Ecto neural progenitor cell (in vitro differentiated cells): ENCODE results near the gene ZNF367.
A peak's percentile ranks its signal among the peaks of the same experiment; 100 is the strongest.

Source experiments
- DNase-seq: peaks from one replicate; pipeline ENCODE4 v3.0.0-alpha.2; 2018; ENCODE audit warnings: low spot score

Gene ZNF367

DNA sequence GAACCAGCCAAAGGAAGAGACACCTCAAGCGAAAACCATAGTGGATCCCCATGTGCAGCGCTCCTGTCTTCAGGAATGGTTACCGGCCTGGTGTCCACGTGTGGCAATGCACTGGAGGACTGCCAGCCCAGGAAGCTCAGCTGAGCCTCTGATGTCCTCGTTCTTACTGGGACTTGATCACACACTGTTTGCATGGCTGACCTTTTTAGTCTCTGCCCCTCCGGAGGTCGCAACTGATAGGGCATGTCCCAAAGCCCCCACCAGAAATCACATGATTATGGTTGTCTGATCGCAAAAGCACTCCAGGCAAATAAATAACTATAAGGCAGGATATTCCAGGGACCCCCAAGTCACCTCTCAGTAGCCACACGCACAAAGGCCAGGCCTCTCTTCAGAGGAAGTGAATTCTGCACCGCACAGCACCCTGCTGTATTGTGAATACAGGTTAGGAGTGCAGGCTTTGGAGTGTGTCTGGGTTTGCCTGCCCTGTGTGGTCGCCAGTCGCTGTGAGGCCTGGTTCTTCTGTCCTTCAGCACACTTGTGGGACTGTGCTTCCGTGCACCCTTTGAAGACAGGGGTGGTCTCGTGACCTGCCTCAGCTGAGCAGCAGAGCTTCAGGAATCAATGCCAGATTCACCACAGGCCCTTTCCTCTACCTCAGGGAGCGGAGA is 18.4 kb upstream of the ZNF367 start:
- no peak for DNase-seq

DNA sequence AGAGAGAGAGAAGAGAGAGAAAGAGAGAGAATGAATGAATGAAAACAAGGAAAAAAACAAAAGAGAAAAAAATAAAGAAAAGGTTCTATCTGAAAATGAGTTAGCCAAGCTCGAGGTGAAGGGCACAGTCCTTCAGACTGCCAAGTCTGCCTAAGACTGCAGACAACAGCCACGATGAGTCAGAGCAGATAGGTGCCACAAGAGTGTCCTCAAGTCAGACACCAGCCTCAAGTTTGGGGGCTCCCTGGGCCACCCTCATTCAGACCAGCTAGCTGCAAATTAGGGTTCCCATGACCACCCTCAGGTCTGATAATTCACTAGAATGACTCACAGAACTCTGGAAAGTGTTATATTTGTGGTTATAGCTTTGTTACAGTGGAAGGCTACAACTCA is 17.9 kb upstream of the ZNF367 start:
- DNase-seq = no peak

DNA sequence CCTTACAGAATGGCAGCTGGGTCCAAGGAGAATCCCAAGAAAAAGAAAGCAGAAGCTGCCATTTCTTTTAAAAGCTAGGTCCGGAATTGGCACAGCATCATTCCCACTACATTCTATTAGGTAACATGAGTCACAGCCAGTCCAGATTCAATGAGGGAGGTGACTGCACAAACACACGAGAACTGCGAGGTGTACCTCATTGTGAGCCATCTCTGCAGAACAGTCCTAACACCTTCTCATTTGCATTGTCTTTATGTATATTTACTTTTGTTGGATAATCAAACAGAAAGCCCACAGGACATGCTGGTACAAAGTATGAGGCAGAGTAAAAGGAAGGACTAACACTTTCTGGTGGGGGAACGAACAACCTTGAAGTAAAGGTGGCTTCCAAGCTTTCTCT is 17.2 kb upstream of the ZNF367 start:
- DNase-seq = no peak

DNA sequence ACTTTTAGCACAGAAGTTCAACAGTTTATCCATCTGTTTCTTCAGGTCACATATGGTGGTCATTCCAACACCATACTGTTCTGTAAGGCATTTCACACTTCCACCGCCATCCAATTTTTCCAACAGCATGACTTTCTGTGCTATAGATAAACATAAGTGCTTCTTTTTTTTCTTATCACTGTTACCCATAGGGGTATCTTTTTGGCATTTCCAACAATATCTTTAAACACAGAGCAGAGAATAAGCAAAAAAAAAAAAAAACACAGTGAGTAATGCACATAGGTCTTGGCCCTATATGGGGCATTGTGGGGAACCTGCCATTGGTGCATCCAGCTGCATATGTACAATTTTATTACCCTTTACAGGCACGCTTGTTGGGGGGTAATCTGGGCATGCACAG is 12.2 kb upstream of the ZNF367 start:
- no peak for DNase-seq

DNA sequence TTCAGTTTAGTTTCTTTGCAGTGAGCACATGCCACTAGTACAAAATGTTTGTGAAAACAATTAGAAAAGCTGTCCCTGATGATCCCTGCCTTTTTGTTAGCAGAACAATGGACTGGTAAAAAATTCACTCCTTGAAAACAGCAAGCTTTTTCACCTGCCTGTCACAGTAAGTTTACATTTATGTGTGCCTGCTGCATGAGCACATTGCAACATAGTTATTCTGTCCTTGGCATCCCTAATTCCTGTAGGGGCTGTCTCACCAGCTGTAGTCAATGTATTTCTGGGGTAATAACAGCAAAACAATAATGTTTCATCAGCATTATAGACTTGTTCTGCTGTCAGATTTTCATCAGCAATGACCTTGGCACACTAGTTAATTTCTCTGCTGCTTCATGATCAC is 11.6 kb upstream of the ZNF367 start:
- no peak for DNase-seq

DNA sequence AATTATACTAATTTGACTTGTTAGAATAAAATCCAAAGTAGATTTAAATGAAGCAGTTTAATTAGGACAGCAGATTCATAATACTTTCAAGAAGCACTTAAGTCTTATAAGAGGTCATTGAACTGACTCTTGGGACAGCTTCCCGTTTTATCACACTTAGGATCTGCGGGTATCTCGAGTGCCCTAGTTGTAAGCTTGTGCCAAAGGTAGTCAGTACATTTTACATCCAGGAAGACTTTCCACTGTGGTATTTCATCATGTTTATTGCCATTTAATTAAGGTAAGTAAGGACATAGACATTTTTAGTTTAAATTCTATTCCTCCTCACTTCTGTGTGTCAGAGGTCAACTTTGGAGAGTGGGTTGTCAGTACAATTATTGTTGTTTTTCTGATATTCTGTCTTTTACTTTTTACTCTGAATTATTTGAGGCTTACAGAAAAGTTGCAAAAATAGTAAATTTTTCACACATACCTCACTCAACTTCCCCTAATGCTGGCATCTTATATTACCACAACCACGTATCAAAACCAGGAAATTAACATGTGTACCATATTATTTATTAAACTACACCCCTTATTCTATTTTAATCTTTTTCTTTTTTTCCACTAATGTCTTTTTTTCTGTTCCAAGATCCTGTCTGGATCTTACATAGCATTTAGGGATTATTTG is 7.5 kb upstream of the ZNF367 start:
- DNase-seq = no peak

DNA sequence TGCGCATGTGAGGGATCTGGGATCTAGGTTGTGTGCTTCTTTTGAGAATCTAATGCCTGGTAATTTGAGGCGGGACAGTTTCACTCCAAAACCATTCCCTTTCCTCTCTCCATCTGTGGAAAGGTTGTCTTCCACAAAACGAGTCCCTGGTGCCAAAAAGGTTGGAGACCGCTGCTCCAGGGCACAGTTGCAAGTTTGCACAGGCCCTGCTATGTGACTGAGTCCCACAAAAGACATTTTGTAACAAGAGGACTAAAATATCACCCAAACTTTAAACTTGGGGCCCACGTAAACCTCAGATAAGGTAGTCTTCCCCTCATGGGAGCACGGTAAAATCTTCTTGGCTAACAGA is 5.8 kb upstream of the ZNF367 start:
- DNase-seq = no peak

DNA sequence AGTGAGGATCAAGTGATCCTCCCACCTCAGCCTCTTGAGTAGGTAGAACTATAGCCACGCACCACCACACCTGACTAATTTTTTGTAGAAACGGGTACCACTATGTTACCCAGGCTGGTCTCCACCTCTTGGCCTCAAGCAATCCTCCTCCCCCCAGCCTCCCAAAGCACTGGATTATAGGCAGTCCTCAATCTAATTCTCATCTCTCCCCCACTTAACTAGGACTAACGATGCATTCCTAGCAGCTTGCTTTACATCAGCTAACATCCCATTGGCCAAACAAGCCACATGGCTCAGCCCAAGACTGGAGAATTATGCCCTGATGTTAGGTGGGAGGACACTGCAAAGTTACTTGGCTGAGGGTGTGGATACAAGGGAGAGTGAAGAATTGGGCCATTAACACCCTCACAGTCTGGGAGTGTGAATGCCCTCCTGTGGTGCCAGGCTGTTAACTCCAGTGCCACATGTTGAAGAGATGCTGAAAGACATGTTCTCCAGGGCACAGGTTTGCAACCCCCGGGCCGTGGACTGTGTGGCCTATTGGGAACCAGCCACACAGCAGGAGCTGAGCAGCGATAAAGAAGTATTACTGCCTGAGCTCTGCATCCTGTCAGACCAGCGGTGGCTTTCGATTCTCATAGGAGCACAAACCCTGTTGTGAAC is 5.3 kb upstream of the ZNF367 start:
- no peak for DNase-seq

DNA sequence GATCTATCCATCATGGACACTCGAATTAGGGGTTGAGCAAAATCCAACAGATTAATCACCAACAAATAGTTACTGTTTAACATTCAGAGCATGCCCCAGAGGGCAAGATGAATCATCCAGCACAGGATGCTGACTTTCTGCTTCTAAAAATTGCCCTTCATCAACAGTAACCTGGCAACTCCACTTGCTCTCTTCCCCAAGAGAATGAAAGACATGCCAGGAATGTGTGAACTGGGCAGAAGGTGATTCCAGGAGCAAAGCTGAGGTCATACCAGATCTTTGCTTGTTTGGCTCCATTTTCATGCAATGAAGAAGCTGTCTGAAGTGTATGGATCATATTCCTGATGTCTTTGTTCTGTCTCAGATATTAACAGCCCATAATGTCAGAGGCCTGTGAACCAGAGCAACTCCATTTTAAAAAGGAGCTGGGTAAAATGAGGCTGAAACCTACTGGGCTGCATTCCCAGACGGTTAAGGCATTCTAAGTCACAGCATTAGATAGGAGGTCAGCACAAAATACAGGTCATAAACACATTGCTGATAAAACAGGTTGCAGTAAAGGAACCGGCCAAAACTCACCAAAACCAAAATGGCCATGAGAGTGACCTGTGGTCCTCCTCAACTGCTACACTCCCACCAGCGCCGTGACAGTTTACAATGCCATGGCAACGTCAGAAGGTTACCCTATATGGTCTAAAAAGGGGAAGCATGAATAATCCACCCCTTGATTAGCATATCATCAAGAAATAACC is 2.5 kb upstream of the ZNF367 start:
- no peak for DNase-seq

DNA sequence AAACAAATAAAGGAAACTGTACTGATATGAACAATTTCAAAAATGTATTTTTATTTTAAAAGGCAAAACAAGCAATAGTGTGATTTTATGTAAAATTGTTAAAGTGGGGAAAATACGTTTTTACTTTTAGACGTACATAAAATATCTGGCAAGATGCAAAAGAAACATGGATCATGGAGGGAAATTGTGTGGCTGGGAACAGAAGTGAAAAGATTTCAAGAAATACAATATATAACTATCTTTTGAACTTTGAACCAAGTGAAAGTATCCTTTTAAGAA is 1.5 kb upstream of the ZNF367 start:
- no peak for DNase-seq

DNA sequence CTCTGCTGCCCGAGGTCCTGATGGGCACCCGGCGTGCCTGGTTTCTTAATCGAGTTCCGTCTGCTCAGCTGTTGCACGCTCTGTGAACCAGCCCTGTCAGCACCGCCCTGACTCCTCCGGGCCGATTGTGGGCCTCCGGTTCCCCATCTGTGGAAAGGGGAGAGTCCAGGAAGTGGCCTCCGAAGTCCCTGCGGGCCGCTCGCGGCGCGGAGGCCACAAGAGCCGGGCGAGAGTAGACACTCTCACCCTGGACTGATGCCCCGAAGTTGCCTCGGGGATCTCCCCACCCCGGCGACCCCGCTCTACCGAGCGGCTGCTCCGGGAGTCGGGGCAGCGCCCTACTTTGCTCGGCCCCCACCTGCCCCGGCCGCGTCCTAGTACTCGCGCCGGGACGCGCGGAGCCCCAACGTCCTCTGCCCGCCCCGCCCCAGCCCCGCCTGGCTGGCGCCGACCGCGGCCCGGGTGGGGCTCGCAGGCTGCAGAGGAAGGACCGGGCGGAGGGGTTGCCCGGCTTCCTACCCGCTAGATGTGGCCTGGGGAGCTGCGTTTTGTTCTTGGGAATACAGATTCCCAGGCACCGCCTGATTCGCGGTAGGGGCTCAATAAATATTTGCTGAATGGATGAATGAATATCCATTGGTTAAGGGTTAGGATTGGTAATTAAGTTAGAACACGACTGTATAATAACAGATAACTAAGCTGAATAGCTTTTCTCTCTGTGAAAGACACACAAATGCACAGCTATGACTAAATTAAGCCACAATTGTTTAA is 935 bp upstream of the ZNF367 start:
- peak; percentile 82 for DNase-seq

DNA sequence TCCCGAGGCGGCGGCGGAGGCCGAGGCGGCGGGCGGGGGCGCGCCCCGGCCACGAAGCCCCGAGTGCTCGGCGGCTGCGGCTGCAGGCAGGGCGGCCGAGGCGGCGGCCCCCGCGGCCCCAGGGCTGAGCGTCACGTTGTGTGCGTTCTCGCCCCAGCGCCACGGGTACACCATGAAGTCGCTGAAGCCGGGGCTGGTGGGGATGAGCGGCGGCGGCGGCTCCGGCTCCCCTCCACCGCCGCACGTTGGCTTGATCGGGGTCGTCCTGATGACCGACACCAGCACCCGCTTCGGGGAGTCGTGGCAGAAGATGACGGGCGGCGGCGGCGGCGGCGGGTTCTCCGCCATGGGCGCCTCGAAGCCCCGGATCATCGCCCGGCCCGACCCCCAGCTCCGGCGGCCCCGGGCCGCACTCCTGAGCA is 498 bp downstream of the ZNF367 start:
- peak; percentile 68 for DNase-seq

DNA sequence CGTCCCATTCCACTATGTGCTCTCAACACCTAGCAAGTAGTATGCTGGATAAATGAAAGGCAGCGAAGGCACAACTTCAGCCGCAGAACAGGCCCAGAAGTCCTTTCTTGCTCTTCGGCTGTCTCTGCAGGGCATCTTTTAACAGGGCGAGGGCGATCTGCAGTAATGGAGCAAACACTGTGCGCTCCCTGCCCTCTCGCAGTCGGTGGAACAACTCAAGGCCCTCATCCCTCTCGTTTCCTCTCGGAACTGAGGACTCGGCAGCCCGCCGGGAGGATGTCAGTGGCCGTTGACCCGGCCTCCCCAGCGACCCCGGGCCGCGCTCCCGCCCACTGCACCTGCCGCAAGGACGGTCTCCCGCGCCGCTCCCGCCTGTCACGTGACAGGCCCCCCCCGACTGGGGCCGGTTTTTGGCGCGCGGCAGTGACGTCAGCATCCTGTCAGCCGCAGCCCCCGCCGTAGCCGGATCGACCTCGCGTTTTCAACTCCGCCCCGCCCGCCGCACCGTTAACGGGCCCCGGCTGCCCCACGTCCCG is 1.1 kb downstream of the ZNF367 start:
- peak; percentile 95 for DNase-seq

DNA sequence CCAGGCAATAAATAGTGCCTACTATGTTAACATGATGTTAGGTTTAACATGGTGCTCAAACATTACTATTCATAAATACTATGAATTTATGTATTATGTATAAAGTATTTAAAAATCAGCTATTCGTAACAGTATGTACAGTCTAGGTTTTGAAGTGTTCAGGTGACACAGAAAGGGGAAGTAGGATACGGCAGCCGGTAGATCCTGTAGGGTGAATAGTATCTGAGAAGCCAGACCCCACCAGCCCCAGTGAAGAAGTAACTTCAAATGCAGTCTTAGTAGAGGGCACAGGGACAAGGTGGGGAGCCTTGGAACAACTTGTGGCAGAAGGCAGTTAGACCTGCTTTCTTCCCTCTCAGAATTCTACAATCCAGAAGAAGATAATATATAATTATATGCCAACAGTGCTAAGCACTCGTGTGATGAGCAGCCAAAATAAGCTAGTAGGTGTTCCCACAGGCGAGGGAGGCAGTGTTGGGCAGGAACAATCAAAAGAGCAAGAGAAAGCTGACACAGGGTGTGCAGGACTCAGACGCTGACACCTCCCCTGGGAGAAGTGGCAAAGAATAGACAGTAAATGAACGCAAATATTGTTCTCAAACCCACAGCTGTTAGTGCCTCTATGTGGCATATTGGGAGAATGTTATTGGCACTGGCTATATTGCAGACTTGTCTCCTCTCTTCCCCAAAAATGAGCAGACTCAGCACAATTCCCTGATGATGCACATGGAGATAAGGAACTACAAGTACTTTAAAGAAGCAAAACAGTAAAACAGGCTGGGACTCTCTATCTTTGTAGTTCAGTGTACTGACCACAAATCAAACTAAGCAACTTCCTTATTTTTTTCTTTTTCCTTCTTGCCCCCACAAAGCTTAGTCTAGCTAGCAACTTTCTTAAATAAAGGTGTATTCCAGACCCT is 4.6 kb downstream of the ZNF367 start:
- no peak for DNase-seq

DNA sequence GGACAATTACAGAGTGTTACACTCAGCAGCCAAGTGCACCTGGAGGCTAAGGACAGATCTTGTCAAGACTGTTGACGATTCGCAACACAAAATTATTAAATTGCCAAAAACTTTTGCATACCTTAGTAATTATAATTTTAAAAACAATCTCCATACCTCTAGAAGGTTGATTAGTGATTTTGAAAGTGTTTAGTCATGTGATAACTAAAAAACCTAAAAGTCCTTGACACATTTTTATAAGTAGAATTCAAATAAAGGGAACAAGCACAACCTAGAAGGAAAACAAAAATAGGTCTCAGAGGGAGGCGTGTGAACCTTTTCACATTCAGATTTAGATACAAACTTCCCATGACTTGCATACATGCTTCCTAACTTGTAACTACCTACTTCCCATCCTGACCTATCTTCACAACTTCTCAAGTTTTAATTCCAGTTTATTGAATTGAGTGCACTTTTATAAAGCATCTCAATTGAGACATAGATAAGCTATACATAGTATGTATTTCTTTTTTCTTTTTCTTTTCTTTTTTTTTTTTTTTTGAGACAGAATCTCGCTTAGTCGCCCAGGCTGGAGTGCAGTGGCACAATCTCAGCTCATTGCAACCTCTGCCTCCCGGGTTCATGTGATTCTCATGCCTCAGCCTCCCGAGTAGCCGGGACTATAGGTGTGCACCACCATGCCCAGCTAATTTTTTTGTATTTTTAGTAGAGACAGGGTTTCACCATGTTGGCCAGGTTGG is 5.8 kb downstream of the ZNF367 start:
- no peak for DNase-seq

DNA sequence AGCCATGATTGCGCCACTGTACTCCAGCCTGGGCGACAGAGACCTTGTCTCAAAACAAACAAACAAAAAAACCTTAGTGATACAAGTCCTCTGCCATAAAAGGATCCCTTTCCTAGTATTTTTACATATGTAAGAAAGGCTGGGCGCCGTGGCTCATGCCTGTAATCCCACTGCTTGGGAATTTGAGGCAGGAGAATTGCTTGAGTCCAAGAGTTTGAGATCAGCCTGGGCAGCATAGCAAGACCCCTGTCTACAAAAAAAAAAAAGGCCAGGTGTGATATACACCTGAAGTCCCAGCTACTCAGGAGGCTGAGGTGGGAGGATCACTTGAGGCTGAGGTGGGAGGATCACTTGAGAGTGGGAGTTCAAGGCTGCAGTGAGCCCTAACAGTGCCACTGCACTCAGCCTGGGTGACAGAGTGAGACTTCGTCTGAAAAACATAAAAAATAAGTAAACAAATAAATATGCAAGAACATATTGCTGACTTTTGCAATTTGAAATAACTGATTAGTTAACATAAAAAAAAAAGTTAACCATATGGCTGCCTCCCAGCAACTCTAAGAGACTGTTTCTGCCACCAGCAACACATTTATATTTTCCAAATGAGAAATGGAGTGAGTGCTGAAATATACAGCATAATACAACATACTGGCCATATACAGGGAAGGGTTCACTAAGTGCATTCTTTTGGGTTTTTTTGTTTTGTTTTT is 6.9 kb downstream of the ZNF367 start:
- no peak for DNase-seq

DNA sequence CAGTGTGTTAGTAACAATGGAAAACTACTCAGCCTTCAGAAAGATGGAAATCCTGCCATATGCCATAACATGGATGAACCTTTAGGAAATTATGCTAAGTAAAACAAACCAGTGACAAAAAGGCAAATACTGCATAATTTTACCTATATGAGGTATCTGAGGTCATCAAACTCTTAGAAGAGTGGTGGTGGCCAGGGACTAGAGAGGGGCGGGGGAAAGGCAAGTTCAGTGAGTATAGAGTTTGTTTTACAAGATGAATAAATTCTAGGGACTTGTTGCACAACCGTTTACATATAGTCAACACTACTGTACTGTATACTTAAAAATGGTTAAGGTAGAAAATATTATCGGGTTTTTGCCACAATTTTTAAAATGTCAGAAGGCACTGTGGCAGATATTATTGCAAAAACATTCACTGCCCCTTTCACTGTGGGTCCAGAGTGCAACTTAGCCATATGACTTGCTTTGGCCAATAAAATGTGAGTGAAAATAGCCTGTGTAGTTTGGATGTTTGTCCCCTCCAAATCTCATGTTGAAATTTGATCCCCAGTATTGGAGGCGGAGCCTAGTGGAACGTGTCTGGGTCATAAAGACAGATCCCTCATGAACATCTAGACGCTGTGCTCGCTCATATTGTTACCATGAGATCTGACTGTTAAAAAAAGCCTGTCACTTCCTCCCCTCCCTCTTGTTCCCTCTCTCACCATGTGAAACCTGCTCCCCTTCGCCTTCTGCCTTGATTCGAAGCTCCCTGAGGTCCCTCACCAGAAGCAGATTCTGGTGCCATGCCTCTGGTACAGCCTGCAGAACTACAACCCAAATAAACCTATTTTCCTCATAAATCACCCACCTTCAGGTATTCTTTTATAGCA is 9.5 kb downstream of the ZNF367 start:
- no peak for DNase-seq

DNA sequence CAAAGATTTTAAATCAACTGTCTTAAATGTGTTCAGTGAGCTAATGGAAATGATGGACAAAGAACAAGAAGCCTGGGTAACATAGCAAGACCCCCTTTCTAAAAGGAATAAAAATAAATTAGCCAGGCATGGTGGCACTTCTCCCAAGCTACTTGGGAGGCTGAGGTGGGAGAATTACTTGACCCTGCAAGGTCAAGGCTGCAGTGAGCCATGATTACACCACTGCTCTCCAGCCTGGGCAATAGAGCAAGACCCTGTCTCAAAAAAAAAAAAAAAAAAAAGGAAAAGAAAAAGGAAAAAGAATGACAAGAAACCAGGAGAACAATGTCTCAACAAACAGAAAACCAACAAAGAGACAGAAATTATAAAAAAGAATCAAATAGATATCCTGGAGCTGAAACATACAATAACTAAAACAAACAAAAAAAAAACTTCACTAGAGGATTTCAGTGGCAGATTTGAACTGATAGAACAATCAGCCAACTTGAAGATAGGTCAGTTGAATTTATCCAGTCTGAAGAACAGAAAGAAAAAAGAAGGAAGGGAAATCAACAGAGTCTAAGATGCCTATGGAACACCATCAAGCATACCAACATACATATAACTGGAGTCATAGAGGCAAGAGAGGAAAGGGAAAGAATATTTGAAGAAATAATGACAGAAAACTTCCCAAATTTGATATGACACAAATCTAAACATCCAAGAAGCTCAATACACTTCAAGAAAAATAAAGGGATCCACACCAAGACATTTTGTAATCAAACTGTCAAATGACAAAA is 17.8 kb downstream of the ZNF367 start:
- no peak for DNase-seq
